GM18873 (cell line): ENCODE measurements around the gene DRAM2.

Experiments used
- ATAC-seq: cut with Tn5 transposase; IDR thresholded peaks from one replicate; pipeline ENCODE4 v1.9.1; 2021; ENCODE audit warnings: mild to moderate bottlenecking, moderate library complexity, moderate number of reproducible peaks; ENCODE audit not compliant: unreplicated experiment, low FRiP score

The DRAM2 gene

DNA sequence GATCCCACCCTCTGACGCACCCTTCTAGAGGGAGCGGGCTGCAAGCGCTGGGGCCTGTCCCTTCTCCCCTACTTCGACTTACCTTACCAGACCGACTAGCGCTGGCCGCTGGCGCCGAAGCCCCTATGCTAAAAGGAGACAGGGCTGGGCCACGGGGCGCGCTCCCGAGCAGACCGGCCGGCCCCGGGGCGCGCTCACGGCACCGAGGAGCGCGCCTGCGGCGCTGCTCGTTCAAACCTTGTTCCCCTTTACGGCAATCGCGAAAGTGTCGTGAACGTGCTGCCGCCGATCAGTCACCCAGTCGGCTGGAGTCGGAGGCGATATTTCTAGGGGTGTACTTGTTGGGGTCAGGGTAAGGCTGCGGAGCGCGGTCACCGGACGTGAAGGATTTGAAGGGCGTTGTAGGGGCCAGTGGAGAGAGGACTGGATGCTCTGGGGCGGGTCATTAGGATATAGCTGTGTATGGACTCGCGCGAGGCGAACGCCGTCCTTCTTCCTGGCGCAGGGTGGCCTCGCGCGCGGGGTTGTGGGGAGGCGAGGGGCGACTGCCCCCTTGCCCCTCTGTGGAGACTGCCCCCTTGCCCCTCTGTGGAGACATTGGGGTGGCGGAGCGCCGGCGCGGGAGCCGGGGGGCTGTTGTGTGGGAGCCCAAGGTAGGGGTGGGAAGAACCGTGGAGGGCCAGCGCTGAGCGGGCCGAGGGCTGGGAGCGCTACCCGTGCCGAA lies at the start of gene DRAM2, which contains the start of gene CEPT1:
TSS of gene DRAM2 (minus strand) at position 138 of the 724 bp plus-strand sequence. CDS start 8,539 bp downstream, outside the sequence.
TSS of gene CEPT1 (plus strand) at position 268 of the 724 bp plus-strand sequence. CDS start 7,492 bp downstream, outside the sequence.
- ATAC-seq: peak; percentile 64

DNA sequence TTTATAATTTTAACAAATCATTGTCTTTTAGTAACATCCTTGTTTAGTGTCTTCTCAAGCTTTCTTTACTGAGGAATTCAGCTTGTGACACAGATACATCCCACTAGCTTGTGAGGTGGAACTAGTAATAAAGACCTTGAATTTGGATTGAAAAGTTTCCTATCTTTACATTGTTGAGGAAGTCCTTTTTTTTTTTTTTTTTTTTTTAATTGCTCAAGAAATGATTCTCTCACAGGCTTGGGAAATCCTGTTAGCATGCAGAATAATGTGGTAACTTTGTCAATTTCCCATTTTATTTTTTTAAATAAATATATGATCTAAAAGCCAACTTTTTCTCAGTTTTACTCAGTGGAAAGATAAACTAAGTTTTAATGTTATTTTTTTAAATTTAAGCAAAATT lies 44.8 kb upstream of the DRAM2 start:
- ATAC-seq: no peak

DNA sequence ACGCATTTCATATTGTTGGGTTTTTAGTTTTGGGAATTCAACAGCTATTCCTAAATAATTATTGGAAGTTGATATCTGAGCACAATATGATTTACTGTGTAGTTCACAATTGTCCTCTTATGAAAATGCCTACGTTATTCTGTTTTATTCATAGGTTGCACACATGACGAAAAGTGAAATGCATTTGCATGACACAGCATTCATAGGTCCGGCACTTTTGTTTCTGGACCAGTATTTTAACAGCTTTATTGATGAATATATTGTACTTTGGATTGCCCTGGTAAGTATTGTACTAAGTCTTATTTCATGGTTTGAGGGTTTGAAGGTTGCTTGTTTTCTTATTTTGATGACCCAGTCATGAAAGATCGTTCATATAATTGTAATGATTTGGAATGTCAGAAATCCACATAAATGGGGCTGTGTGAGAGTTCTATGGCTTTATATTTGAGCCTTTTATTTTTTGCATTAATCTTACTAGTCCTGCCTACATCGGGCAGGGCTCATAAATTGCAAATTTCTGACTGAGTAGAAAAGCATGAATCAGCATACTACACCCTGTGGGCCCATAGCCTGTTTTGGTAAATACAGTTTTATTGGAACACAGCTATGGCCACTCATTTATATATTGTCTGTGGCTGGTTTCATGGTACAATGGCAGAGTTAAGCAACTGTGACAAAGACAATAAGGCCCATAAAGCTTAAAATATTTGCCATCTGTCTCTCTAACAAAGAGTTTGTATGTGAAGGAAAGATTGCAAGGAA lies 43.6 kb upstream of the DRAM2 start:
- ATAC-seq: no peak

DNA sequence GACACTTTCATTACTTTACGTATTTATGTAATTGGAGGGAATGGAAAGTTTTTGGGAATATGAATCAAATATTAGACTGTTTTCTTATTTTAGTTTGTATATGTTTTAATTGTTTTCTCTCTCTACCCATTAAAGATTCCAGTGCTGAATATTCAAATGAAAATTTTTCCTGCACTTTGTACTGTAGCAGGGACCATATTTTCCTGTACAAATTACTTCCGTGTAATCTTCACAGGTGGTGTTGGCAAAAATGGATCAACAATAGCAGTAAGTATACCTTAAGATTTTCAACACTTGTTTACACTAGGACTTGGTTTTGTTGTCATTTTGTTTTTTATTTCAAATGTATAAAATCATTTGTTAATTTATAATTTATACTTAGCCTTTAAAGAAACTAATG lies 42.2 kb upstream of the DRAM2 start:
- ATAC-seq: no peak

DNA sequence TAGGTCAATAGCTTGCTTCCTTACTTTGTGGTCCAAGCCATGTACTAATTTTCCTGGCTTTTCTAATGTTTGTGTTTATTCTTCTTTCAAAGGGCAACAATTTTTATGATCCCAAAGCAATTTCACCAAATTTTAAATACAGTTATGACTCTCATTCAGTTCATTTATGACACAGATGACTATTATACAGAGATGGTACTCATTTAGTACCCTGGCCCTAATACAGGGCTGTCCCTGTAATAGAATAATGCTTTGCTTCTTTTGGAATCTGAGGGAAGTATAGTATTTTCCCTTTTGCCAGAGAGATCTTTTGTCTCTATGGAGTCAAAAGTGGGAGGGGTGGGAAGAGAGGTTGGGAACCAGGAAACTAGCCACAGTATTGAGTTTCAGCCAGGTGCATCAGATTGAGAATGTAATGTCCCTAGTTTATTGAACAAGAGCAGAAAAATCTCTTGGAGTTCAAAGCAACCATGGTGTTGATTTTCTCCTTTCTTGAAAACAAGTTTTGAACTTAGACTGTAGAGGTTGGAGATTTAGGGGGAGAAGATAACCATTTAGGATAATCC lies 40.2 kb upstream of the DRAM2 start:
- ATAC-seq: no peak

DNA sequence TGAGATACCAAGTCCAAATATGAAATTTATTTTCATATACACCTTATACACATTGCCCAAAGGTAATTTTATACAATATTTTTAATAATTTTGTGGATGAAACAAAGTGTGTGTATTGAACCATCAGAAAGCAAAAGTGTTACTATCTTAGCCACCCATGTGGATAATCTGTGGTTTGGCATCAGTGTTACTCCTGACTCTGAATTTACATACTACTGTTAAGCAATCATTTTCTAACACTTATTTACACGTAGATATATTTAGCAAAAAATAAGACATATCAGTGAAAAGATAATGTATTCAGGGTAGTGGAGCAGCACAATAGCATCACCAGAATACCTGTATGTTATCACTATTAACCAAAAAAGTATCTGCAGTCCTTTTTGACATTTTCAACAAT lies 36.8 kb upstream of the DRAM2 start:
- no peak for ATAC-seq

DNA sequence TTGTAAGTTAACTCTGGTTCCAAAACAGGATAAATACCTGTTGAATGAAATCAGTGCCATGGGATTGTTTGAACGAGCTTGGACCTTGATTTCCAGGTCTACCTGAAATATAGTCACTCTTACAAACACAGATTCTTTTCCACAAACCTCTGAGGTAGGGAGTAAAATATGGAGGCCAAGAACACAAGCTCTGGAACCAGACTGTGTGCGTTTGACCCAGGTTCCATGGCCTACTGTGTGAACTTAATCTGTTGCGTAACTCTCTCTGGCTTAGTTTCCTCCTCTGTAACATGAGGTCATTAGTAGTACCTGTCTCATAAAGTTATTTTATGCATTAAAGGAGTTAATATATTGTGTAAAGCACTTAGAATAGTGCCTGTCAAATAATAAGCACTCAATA lies 35.5 kb upstream of the DRAM2 start:
- ATAC-seq: no peak

DNA sequence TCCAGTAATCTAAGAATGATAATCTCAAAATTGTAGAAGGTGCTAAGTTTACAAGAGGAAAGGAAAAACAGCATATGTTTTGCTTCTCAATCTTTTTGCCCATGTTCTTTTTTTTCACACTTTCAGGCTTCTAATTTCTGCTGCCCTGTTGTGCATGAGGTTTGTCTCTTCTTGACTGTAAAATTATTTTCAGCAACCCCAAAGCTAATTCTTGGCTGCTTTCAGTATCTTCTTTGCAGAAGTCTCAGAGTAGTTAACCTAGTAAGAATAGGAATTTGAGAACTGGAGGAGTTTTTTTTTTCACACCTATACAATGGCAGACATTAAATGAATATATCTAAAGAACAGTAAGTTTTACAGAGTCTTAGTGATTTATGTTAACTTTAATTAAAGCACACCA lies 34.2 kb upstream of the DRAM2 start:
- no peak for ATAC-seq

DNA sequence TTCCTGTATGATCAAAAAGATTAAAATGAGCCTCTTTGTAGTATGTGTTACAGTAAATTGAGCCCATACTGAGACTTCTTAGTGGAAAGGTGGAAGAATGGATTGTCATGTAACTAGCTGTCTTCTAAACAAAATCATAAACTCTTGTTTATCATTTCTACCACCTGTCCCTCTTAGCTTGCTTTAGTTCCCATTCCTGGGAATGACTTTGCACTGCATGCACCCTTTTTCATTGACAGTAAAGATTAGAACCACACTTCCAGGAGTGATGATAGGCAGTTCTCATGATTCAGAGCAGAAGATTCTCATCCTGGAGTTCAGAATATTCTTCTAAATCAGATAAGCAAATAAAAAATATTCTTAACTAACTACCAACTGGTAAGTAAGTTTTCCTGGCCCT lies 32.6 kb upstream of the DRAM2 start:
- ATAC-seq: no peak

DNA sequence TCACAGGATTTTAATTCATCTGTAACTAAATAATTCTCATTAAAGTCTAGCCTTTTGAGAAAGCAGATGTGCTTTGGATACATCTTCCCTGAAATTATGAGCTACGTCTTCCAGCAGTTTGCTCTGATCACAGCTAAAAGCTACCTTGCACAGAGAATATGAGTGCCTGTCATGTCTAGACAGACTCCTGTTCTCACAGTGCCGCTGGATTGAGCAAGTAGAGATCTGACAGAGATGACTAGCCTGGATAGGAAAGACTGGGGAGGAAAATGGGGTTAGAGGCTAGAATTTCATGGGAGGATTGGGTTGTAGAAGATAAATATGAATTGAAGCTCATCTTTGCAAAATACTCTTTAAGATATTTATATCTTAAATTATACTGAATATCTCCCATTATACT lies 24.3 kb upstream of the DRAM2 start:
- no peak for ATAC-seq

DNA sequence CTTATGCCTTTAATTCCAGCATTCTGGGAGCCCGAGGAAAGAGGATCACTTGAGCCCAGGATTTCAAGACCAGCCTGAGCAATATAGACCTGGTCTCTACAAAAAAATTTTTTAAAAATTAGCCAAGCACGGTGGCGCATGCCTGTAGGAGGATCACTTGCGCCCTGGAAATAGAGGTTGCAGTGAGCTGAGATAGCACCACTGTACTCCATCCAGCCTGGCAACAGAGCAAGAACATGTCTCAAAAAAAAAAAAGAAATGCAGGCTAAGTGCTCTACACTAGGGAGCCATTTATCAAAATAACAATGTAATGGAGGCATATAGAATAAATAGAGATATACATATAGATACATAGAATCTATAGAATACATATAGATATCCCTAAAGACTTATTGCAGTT lies 23.5 kb upstream of the DRAM2 start:
- no peak for ATAC-seq

DNA sequence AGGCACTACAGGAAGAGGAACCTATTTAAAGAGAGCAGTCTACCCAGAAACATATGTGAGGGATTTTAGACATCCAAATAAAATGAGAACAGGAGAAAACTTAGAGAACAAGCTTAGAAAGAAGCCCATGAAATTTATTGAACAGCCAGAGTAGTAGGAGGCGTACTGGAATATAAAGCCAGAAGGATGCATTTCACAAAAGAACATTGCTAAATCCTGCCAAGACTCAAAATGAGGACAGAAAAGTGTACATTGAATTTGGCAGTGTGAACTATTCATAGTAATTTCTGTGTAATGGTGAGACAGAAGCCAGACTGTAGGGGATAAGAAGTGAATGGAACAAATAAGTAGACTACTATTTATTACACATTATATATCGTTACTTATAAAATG lies 22.6 kb upstream of the DRAM2 start:
- ATAC-seq: no peak

DNA sequence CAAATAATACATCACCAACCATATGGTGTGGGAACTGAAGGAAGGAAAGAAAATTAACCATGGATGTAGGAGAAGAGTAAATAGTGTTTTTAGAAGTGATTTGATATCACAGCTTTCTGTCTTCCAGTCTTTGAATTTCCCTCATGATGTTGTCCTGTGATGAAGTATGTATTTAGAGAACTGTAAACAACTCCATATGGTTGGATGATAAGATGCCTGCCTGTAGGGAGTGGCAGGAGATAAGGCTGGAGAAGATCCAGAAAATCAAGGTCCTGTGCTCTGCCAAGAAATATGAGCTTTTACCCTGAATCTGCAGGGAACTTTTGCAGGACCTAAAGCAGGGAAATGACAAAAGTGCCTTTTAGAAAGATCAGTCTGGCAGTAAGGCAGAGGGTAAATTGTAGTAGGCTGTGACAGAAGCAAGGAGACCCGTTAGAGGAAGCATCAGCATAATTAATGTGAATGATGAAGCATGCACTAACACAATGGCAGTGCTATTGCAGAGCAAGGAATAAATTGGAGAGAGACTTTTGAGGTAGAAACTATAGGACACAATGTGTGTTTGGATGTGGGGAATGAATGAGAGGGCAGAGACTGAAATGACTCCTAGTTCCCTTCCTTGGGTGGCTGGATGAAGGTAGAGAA lies 22.1 kb upstream of the DRAM2 start:
- ATAC-seq: no peak

DNA sequence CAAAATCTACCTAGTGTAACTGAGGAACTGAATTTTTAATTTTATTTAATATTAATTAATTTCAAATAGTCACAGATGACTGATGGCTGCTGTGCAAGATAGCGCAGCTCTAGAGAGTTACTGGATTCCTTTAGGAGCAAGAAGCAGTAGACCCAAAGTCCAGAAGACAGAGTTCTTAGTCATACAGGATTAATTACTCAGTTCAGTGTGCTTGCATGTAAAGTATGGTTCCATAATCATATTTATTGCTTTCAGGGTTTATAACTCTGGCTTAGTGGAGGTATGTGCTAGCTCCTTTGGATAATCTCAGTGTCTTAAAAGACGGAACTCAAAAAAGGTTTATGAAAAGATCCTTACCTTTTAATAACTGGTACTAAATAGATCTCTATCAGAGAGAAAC lies 17.5 kb upstream of the DRAM2 start:
- ATAC-seq: no peak

DNA sequence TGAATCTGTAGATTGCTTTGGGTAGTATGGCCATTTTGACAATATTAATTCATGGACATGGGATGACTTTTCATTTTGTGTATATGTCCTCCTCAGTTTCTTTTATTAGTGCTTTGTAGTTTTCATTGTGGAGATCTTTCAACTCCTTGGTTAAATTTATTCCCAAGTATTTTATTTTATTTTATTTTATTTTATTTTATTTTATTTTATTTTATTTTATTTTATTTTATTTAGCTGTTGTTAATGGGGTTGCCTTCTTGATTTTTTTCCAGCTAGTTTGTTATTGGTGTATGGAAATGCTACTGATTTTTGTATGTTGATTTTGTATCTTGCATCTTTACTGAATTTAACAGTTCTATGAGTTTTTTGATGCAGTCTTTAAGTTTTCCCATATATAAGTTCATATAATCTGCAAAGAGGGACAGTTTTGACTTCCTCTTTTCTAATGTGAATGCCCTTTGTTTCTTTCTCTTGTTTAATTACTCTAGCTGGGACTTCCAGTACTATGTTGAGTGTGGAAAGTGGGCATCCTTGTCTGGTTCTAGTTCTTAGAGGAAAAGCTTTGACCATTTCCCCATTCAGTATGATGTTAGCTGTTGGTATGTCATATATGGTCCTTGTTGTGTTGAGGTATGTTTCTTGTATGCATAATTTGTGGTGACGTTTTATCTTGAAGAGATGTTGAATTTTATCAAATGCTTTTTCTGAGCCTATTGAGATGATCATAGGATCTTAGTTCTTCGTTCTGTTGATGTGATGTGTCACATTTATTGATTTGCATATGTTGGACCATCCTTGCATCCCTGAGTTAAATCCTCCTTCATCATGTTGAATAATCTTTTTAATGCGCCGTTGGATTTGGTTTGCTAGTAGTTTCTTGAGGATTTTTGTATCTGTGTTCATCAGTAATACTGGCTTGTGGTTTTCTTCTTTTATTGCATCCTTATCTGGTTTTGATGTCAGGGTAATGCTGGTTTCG lies 14.4 kb upstream of the DRAM2 start:
- no peak for ATAC-seq

DNA sequence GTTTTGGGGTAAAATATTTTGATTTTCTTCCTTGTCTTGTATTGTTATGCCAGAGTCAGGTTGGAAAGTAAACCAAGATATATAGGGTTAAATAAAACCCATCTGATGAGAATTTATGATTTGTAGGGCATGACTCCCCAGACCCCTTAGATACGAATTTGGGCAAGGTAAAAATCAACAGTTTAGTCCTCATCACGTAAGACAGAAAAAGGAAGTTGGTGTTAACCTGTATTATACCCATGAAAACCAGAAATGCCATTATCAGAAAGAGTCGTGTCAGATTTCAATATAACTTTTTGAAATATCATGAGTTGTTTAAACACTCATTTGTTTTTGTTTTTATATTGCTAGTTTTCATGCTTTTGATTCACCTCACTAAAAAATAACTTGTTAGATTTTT lies 11.9 kb upstream of the DRAM2 start:
- no peak for ATAC-seq

DNA sequence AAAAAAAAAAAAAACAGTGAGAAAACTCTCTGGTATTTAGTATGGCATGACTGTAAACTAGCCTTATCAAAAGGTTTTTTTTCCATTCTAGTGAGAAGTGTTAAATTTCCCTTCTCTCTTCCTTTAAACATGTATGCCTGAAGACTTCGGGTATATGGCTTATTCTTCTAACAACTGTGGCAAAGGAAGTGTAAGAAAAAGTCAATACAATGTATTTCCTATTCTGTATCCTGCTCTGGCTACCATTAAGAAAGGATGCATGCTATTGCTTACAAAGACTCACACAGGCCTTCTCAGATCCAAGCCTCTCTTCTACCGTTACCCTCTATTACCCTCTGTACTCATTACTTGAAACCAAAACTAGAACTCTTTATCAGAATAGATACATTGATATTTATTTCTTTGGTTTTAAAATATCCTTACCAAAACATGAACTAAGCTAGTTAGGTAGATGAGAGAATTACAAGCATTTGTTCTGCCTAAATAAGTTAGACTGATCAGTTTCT lies 8.5 kb upstream of the DRAM2 start:
- ATAC-seq: no peak

DNA sequence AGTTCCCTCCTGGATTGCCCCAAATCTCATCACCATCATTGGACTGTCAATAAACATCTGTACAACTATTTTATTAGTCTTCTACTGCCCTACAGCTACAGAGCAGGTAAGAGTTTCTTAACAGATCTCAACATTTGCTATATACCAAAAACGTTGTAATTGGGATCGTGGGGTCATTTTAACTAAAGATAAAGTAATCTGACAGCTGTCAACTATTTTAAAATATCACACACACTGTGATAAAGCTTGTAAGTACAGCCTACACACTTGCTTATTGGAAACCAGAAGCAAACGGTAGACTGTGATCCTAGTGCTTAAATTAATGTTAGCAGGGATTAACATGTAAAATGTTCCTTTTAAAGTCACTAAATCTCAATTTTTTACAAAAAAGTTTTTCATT lies 8.1 kb upstream of the DRAM2 start:
- ATAC-seq: no peak

DNA sequence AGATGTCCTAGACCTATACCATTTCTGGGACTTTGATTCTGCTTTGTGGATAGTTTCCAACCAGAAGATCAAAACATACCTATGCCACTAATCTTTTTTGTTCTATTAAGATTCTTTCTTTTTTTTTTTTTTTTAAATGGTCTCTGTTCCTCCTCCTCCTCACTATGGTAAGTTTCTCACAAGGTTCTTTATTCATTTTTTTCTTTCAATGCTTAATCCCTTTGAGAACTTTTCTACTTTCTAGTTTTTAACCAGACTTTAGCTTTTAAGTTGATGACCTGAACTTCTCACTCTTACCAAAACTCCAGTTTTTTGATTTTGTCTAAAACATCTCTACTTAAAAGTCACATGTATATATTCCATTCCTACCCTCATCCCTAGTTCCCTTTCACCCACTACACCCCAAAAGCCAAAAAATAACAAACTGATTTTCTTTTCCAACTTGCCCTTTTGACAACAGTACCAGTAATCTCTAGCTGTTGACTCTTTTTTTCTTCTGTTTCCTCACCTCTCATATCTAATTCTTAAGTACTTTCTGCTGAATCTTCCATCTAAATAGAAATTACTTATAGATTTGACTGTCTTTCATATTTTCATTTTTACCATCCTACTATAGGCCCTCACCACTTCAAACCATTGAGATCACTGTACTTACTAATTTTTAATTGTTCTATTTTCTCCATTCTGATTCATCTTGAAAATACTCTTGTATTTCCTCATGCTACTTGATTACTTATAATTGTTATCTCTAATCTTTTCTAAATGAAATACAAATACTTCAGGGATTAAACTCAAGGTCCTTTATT lies 6.3 kb upstream of the DRAM2 start:
- ATAC-seq: no peak
